NCI-H510A treated with DMSO at 0.1 percent for 48 hours (cell line): ENCODE measurements around the gene USP40.

Experiments
- DNase-seq: peaks from one replicate; lab custom pipeline; 2025; lab: John Stamatoyannopoulos, UW

Gene USP40

GRCh38 chr2:233426619-233427342 is 139.8 kb downstream of the USP40 start:
- no peak for DNase-seq
